Cerebellar nuclear complex (tissue), 1 donor: ENCODE results near the gene KRT31.
A peak's percentile ranks its signal among the peaks of the same experiment; 100 is the strongest.
"Not testable (repeated sequence)": the region's sequence is repeated elsewhere in the genome, so short reads cannot be mapped to it uniquely, and the experiment has no call there.

Experiments
- DNase-seq, 2 experiments: peaks; one replicate each; lab custom pipeline; 2025; lab: John Stamatoyannopoulos, UW

Gene KRT31

DNA sequence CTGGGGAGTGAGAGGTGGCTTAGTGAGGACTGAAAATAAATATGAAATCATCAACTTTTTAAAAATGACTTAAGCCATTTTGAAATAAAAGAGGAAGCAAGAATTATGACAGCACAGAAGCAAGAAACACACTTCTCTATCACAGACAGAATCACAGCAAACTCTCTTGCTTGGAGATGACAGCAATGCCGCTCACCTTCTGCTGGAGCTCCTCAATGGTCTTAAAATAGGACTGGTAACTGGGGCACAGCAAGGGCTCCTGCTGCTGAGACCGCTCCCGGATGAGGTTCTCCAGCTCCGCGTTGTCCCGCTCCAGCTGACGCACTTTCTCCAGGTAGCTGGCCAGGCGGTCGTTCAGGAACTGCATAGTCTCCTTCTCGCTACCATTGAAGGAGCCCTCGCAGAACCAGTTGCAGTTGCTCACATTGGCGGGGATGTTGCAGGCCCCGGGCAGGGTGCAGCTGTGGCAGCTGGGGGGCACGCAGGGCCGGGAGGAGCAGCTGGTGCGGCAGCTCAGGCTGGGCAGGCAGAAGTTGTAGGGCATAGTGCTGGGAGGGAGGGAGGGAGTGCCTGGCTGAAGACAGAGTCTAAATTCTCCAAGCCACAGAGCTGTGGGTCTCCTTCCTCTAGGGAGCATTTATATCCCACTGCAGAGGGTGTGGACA is at the start of gene KRT31:
Gene KRT31 (minus strand): TSS at position 613 of the 665 bp plus-strand sequence. CDS start 69 bp downstream, at position 544.
- DNase-seq: peak in 1 of 2 experiments; percentile 31

DNA sequence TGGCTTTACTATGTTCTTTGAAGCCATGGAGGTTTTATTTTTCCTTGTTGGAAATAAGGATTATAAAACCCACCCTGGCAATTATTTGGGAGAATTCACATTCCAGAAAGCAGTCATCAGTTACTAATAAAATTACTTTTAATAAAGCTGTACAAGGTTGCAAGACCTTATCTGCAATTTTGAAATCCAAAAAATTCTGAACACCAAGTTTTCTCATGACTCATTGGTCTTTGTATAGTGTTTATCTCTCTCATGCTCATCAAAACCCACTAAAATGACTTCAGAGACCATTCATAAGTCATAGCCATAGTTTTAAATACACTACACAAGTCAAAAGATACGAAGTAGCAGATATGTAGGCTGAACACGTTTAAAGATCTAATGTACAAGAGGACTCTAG is 49.4 kb upstream of the KRT31 start:
- no peak for DNase-seq

DNA sequence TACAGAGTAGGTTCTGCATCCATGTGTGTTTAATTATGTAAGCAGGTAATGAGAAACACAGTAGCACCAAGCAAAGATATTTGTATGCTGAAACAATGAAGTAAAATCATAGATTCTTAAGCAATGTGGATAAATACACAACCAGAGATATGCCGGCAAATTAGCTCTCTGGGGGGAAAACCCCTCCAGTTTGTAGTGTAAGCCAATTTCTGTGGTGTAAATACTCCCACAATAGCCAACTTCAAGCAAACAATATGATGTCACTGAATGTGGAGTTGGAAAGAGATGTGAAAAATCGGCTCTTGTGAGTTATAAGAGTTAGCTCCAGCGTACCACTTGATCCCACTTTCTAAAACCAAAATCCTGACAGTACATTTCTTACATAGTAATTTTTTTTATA is 47.2 kb upstream of the KRT31 start:
- DNase-seq: no peak

DNA sequence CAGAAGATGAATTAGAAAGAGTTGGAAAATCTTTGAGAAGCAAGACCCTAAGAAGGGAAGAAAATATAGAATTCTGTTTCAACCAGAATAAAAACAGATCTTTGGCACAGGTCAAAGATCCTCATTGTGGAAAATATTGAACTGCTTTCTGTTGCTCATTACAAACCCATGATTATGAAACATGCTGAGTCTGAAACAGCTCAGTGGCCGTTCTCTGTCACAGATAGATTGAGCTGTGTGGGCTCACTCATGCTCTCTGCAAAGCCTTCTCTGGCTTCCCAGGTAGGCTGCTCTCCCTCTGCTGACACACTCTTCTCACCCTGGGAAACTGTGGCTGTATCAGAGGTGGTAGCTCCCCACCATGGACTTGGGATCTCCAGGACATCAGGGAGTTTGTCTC is 46.8 kb upstream of the KRT31 start:
- no peak for DNase-seq

DNA sequence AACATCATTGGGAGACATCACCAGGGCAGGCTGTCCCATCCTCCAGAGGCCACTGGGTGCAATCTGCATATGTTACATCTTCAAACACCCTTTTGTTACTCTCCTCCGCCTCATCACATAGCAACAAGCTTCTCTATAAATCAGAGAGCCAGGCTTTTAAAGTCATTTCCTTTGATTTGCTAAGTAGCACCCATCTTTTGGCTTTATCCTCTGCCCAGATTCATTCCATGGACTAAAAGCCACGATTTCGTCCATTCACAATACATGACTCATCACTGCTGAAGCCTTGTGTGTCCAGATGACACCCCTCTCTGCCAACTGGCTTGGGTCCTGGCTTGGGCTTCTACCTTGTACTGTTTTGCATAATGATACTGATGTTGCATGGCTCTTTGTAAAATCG is 45.3 kb upstream of the KRT31 start:
- no peak for DNase-seq

DNA sequence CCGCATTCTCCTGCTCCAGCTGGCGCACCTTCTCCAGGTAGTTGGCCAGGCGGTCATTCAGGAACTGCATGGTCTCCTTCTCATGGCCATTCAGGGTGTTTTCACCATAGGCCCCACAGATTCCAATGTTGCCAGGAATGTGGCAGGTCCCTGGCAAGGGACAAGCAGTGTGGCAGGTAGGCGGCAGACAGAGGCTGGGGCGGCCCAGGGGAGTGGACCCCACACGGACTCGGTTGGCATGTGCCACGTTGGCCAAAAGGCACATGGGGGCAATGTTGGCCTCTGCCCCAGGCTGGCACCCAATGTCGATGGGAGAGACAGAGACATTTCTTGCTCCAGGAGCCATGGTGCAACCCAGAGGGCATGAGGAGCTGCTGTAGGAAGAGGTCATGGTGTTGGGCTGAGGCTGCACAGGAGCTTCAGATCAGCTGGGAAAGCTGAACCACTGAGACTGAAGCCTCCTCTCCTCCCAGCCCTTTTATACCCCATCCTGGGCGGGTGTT is 43.2 kb upstream of the KRT31 start, which contains the start of gene KRT38:
Gene KRT38 (minus strand): TSS at position 453 of the 503 bp plus-strand sequence. CDS start 62 bp downstream, at position 391.
- no peak for DNase-seq

DNA sequence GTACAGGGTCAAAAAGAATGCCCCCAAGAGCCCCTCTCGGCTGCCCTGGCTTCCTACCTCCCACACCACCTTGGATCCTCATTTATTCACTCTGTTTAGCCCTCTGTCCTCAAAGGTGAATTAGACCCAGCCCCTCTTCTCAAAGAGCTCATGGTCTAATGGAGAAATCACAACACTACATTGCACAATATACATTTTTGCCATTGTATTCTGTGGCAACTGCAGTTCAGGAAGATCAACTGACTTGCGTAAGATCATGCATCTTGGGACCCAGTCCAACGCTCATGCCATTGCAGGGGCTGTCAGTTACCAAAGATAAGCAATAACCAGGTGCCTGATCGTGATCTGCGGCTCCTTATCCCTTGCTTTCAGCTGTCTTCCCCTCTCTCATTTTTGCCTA is 42.0 kb upstream of the KRT31 start:
- no peak for DNase-seq

DNA sequence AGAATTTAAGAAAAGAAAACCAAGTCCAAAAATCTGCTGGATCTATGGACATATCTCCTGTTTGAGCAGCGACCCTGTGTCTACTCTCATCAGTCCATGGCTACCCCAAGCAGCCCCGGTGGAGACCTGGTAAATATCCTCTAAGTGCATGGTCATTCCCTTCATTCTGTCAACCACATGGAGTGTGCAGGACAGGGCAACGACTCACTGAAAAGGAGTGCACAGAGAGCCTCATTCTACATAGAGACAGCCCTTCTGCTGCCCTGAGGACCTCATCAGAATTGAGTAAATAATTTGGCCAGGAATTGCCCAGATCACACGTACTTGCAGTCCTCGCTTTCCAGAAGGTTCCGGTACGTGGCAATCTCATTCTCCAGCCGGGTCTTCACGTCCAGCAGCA is 40.4 kb upstream of the KRT31 start:
- no peak for DNase-seq

DNA sequence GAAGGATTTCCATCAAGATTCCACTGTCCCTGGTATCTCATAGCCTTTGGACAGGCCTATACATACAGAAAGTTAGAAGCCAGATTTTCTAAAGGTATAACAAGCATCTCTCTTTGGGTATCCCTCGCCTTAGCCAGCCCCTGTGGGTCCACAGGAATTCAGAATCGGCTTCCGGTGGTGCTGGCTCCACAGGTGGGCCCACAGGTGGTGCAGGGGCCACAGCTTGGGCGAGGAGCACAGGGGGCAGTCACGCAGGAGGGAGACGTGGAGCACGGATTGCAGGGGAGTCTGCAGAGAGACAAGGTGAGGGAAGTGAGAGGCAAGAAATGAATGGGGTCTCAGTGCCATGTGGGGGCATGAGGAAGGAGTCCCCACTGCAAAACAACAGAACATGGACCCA is 39.8 kb upstream of the KRT31 start:
- DNase-seq: no peak

DNA sequence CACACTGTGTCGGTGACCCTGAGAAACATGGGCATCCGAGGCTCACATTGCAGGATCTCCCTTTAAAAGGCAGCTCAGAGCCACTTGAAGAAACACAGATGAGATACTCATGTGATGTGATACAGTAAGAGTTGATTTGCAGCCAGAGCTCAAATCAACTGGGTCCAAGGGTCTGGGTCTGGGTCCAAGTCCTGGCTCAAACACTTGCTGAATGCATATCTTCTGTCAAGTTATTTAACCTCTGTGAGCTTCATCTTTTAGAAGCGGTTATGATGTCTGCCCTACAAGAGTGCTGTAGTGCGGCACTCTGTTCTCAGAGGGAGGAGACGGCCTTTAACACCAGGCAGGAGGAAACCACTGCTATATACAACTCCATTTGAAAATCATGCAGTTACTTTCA is 37.0 kb upstream of the KRT31 start:
- DNase-seq: no peak

DNA sequence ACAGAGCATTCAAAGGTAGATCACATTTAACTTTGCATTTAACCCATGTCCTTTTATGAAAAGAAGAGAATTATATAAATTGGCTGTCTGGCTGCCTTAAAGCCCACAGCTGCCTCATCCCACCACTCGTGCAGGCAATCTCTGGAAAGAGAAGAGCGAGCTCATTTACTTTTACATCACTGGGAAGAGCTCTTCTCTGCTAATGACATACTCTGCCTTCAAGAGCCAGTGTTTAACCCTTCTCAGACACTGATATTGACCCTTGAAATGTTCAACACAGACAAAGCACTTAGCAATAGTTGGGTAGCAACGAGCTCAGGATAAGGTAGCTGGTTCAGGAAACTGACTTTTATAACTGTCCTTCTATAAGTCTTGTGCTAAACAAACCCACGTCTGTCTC is 36.6 kb upstream of the KRT31 start:
- no peak for DNase-seq

DNA sequence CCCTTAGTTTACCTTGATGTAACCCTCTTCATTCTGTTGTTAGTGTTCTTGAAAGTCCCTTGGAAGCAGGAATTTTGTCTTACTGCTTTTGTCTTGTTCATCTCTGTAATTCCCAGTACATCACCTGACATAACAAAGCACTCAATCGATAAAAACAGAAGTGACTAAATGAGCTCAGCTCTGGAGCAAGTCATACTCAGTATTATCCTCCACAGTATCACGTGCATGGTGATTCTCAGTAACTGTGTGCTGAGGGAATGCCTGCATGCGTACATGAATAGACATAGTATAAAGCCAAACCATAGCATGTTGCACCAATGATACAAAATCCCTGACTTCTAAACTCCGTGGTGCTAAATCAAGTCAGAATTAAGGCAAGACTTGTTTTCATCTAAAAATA is 36.2 kb upstream of the KRT31 start:
- no peak for DNase-seq

DNA sequence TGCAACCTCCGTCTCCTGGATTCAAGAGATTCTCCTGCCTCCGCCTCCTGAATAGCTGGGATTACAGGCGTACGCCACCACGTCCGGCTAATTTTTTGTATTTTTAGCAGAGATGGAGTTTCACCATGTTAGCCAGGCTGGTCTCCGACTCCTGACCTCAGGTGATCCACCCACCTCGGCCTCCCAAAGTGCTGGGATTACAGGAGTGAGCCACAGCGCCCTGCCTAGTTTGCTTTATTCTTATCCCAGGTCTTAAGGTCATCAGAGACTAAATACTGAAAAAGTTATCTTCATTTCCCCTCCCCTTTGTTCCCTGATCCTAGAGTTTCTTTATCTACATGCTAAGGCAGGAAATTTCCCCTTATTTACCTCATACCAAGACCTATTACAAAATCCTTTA is 33.0 kb upstream of the KRT31 start:
- not testable (repeated sequence) for DNase-seq

DNA sequence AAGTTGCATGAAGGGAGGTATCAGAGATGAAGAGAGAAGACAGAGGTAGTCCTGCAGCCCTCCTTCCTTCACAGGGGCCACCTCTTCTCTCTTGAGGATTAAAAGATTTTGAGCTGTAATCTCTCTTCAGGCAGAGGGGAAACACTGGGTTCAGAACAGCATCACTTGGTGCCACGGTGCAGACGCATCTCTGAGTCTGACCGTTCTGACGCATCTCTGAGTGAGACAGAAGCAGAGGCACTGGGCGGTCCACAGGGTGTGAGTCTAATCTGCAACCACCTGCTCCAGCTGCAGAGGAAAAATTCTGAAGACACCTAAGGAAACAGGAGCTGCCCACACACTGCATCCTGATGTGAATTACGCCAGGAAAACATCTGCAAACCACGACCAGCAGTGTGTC is 32.3 kb upstream of the KRT31 start:
- DNase-seq: no peak

DNA sequence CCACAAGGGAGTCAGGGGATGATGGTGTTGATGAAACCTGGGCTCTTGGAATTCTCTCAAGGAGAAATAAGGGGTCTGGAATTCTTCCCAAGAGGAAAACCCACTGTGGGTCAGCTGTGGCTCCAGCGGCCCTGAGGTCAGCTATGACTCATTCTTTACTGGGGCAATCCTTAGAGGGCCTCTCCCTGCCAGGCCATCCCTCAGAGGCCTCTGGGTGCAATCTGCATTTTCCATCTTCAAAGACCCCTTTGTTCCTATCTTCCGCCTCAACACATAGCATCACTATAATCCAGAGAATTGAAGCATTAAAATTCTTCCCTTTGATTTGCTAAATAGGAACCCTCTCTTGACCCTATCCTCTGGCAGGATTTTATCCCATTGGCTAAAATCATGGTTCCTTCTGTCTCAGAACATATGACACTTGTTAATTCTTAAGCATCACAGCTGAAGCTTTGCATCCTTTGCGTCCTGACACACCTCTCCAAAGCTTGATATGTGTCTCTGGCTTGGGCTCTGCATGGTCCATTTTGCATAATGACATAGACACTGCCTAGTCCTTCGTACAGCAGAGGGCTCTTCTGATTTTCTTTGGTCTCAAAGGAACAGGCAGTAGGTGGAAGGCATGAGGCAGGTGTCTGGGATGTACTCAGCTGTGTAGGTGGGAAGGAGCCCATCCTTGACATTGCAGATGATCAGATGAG is 31.3 kb upstream of the KRT31 start:
- no peak for DNase-seq

DNA sequence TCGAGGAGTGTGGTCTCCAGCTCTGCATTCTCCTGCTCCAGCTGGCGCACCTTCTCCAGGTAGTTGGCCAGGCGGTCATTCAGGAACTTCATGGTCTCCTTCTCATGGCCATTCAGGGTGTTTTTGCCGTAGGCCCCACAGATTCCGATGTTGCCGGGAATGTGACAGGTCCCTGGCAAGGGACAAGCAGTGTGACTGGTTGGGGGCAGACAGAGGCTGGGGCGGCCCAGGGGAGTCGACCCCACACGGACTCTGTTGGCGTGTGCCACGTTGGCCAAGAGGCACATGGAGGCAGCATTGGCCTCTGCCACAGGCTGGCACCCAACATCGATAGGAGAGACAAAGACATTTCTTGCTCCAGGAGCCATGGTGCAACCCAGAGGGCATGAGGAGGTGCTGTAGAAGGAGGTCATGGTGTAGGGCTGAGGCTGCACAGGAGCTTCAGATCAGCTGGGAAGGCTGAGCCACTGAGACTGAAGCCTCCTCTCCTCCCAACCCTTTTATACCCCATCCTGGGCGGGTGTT is 26.8 kb upstream of the KRT31 start, which contains the start of gene KRT37:
Gene KRT37 (minus strand): TSS at position 475 of the 525 bp plus-strand sequence. CDS start 62 bp downstream, at position 413.
- no peak for DNase-seq

DNA sequence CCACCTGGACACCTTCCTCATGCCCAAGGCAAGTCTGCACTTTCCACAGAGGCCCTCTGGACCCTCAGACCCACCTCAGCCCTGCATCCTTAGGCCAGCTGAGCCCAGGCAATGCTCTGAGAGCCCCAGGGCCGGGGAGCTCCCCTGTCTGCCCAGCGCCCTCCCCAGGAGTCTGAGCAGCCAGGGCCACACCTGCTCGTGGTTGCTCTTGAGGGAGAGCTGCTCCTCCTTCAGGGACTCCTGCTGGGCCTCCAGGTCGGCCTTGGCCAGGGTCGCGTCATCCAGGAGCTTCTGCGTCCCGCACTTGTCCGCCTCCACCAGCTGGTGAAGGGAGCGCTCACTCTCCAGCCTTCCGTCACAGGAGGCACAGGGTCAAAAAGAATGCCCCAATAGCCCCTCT is 25.2 kb upstream of the KRT31 start:
- not testable (repeated sequence) for DNase-seq

DNA sequence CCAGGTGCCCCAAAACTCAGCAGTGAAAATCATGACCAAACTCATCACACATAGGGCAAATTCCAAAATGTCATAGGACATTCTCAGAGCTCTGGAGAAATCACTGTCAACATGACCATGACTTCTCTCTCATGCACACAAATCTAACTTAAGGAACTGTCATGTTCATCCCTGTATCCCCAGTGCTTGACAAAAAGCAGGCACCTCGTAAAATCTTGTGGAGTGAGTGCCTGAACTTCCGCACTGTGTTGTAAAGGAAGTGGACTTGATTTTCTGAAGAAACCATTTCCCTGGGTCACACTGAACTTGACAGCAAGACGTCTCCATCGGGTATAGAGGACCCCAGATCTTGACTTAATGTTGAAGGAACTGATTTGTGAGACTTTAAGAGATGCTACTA is 24.2 kb upstream of the KRT31 start:
- DNase-seq: no peak

DNA sequence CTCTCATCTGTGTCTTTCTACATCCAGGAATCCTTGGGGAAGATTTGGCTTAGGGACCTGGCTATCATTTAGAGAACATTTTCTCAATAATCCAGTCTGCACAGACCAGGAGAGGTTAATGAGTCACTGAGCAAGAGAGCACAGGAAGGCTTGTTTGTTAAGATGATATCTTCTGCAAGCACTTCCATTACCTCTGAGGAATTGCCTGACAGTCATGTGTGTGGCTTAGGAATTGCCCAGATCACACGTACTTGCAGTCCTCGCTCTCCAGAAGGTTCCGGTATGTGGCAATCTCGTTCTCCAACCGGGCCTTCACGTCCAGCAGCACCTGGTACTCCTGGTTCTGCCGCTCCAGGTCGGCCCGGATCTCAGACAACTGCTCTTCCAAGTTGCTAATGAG is 23.7 kb upstream of the KRT31 start:
- DNase-seq: no peak

DNA sequence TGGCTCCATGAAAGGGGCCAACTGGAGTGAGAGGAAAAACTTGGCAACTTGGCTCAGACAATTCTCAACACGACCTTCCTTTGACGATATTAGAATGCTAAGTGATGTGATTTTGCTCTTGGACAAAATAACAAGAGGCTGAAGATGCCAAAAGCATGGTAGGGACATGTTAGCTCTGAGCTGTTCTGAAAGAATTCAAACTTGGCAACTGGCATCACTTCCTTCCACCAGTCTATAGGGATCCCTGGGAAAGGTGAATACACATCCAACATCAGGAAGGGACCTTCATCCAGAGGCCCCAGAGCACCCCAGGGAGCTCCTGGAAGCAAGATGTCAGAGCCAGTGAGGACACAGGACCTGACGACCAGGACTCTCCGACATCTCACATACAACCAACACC is 22.7 kb upstream of the KRT31 start:
- no peak for DNase-seq

DNA sequence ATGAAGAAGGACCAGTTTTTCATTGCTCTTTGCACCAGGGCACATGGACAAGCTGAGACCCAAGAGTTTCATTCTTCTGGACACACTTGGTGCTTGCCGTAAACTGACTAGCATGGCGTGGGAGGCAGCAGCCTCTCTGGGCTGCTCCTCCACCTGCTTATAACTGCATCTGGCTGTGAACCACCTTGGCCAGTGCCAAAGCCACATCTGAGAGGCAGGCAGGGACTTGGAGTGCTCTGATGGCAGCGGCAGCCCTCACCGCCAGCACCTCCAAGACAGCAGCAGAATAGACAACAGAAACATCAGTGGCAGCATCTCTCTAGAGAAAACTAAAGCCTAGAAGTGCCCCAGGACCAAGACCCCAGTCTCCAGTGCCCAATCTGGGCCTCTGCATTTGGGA is 22.3 kb upstream of the KRT31 start:
- no peak for DNase-seq

DNA sequence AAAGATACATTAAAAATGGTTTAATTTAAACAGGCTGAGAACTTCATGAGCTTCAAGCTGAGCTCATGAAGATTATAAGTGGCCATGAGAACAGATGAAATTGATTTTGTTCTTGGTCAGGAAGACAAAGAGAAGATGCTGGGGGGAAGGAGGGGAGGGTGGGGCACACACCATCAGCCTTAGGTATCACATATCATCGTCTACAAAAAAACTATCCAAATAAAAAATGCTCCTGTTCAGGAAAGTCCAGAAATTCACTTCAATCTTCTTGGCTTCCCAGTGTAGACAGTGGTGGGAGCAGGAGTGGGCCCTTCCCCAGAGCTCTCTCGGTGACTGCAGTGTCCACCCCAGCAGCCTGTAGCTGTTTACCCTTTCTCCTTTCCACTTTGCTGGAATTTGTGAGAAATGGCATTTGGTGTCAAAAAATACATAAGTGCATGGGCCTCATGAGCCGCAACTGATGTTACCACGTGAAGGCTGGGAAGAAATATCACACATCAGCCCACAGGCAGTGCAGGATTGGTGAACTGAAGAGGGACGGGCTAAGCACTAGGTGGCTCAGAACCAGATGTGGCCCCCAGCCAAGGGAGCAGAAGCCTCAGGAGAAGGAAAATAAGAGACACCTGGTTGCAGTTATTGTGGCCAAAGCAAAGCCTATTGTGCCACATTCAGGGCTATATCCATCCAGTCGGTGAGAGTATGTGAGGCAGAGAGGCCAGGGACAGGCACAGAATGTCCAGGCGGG is 20.9 kb upstream of the KRT31 start:
- no peak for DNase-seq
